HEK293 (cell line): ENCODE measurements around the gene AHCYL1.

Experiments used
- CTCF ChIP-seq: fragments of 450-650 bp; formaldehyde crosslinking; IDR thresholded peaks from 2 replicates; pipeline ENCODE4 v1.5.1; 2016; ENCODE audit warnings: missing biosample characterization, missing genetic modification characterization
- ZBTB11 ChIP-seq: fragments of 450-650 bp; formaldehyde crosslinking; conservative IDR thresholded peaks from 2 replicates; pipeline ENCODE4 v1.5.1; 2016; ENCODE audit warnings: low read depth, missing biosample characterization, missing genetic modification characterization
- ZNF274 ChIP-seq, 2 experiments: fragments of 200-500 bp in 1 of 2; fragments of 450-650 bp in 1 of 2; sonication (Bioruptor generic) in 1 of 2; formaldehyde crosslinking in 1 of 2; IDR thresholded peaks; 2 replicates each; pipeline versions ENCODE4 v1.5.1 to v1.6.1; 2014 to 2016; ENCODE audit warnings: borderline replicate concordance in 1 of 2, inconsistent platforms in 1 of 2, low read length in 1 of 2, missing biosample characterization in 1 of 2, missing genetic modification characterization in 1 of 2
- ZNF354C ChIP-seq: fragments of 450-650 bp; formaldehyde crosslinking; IDR thresholded peaks from 2 replicates; pipeline ENCODE4 v1.5.1; 2016; ENCODE audit warnings: missing biosample characterization, missing genetic modification characterization, low read depth, borderline replicate concordance
- ZNF513 ChIP-seq: fragments of 450-650 bp; IDR thresholded peaks from 2 replicates; pipeline ENCODE4 v1.5.1; 2018; ENCODE audit warnings: missing biosample characterization, missing genetic modification characterization
- ZNF629 ChIP-seq: fragments of 450-650 bp; formaldehyde crosslinking; IDR thresholded peaks from 2 replicates; pipeline ENCODE4 v1.5.1; 2017; ENCODE audit warnings: missing biosample characterization, missing genetic modification characterization
- TF ChIP-seq, protein P1 (sequence below): sonication (generic); formaldehyde crosslinking; IDR thresholded peaks from 2 replicates; pipeline ENCODE4 v1.8.1; 2022; ENCODE audit warnings: mild to moderate bottlenecking, moderate library complexity, missing genetic modification reagents

GRCh38 chr1:110067479-110067892, 82.9 kb downstream of the AHCYL1 start:
- TF ChIP-seq, protein P1, sequence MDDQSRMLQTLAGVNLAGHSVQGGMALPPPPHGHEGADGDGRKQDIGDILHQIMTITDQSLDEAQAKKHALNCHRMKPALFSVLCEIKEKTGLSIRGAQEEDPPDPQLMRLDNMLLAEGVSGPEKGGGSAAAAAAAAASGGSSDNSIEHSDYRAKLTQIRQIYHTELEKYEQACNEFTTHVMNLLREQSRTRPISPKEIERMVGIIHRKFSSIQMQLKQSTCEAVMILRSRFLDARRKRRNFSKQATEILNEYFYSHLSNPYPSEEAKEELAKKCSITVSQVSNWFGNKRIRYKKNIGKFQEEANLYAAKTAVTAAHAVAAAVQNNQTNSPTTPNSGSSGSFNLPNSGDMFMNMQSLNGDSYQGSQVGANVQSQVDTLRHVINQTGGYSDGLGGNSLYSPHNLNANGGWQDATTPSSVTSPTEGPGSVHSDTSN (CRISPR knock-in tag): no peak
- TF ChIP-seq ZNF513 (tag by site-specific recombination) (no peak), ZNF629 (tag by site-specific recombination) (no peak), ZBTB11 (tag by site-specific recombination) (no peak), CTCF (tag by site-specific recombination) (no peak), ZNF274 (IDR thresholded peaks at IDR 0.05; ENCODE audit: low read length) (no peak), ZNF274 (tag by site-specific recombination; IDR thresholded peaks at IDR 0.05; ENCODE audit: borderline replicate concordance) (no peak), ZNF354C (tag by site-specific recombination) (no peak)
